ENCODE data around the gene INA. TPM values are rescaled to one million over a fixed set of nuclear protein-coding genes. Genes with fewer than 3 reads are reported as not detected.

INA gene
- polyA plus RNA-seq, 3 donors = not detected

GRCh38 chr10:103232772-103233488 lies 44.0 kb upstream of the INA start:
- peaks cover 0 to 5% (median 0%) of the 10 kb centered on the region in 3 donors for H3K27me3 Mint-ChIP-seq (ENCODE audit: low read depth in 3 of 3)
- H3K27ac Mint-ChIP-seq = peak overlapping the region in 2 of 7 donors; percentile 21 to 41
- no peak for DNase-seq
- no peaks in the 10 kb centered on the region for H4K20me1 ChIP-seq (ENCODE audit: insufficient read depth, low read length)
- no peak overlapping the region for H3K4me3 Mint-ChIP-seq
- no peaks in the 10 kb centered on the region for H3K36me3 Mint-ChIP-seq
- no peak overlapping the region for H2AFZ ChIP-seq (ENCODE audit: insufficient read depth, low read depth, low read length, poor library complexity, severe bottlenecking)
- H3K4me2 ChIP-seq (replicated peaks; ENCODE audit: extremely low read depth, low read length, poor library complexity, severe bottlenecking) = no peak overlapping the region
- no peaks in the 10 kb centered on the region for H3K79me2 ChIP-seq (ENCODE audit: insufficient read depth, low read length)
- no peak overlapping the region for H3K27ac ChIP-seq (ENCODE audit: low read depth in 1 of 2, low read length in 2 of 2)
- no peak overlapping the region for H3K9ac ChIP-seq (ENCODE audit: insufficient read depth, low read length, poor library complexity, severe bottlenecking)
- 41% methylated on average over 3 of the region's 7 CpGs for WGBS (ENCODE audit: insufficient coverage)
- H3K4me3 ChIP-seq (replicated peaks in 1 of 3; ENCODE audit: low read depth in 2 of 3, low read length in 3 of 3) = no peak overlapping the region
- H3K27me3 ChIP-seq (ENCODE audit: control insufficient read depth in 2 of 2, insufficient read depth in 2 of 2, low read length in 2 of 2) = no peaks in the 10 kb centered on the region
- H3K9me3 ChIP-seq (replicated peaks in 1 of 2; ENCODE audit: control insufficient read depth in 1 of 2, insufficient read depth in 1 of 2, low read length in 2 of 2) = no peaks in the 10 kb centered on the region
- intact Hi-C loops (cut with micrococcal nuclease) = no loop called here
- H3K4me1 ChIP-seq (ENCODE audit: control insufficient read depth in 1 of 2, insufficient read depth in 2 of 2, low read length in 2 of 2) = peaks cover 22 to 32% of the 10 kb centered on the region in 2 donors
- no peak for TF ChIP-seq CTCF (IDR thresholded peaks at IDR 0.05)
- H3K9me3 Mint-ChIP-seq = no peaks in the 10 kb centered on the region
- no peaks in the 10 kb centered on the region for H3K36me3 ChIP-seq (replicated peaks in 1 of 2; ENCODE audit: control insufficient read depth in 1 of 2, insufficient read depth in 2 of 2, low read length in 2 of 2)
- peaks cover 30% of the 10 kb centered on the region for H3K4me1 Mint-ChIP-seq

GRCh38 chr10:103235775-103236174 lies 41.2 kb upstream of the INA start:
- Histone ChIP-seq H3K79me2 (ENCODE audit: insufficient read depth, low read length) (no peaks in the 10 kb centered on the region), H3K27me3 (ENCODE audit: control insufficient read depth in 2 of 2, insufficient read depth in 2 of 2, low read length in 2 of 2) (no peaks in the 10 kb centered on the region), H4K20me1 (ENCODE audit: insufficient read depth, low read length) (no peaks in the 10 kb centered on the region), H3K9me3 (replicated peaks in 1 of 2; ENCODE audit: control insufficient read depth in 1 of 2, insufficient read depth in 1 of 2, low read length in 2 of 2) (no peaks in the 10 kb centered on the region), H3K36me3 (replicated peaks in 1 of 2; ENCODE audit: control insufficient read depth in 1 of 2, insufficient read depth in 2 of 2, low read length in 2 of 2) (no peaks in the 10 kb centered on the region), H3K9ac (ENCODE audit: insufficient read depth, low read length, poor library complexity, severe bottlenecking) (no peak overlapping the region), H2AFZ (ENCODE audit: insufficient read depth, low read depth, low read length, poor library complexity, severe bottlenecking) (no peak overlapping the region), H3K27ac (ENCODE audit: low read depth in 1 of 2, low read length in 2 of 2) (no peak overlapping the region), H3K4me1 (ENCODE audit: control insufficient read depth in 1 of 2, insufficient read depth in 2 of 2, low read length in 2 of 2) (peaks cover 29 to 34% of the 10 kb centered on the region in 2 donors), H3K4me2 (replicated peaks; ENCODE audit: extremely low read depth, low read length, poor library complexity, severe bottlenecking) (no peak overlapping the region), H3K4me3 (replicated peaks in 1 of 3; ENCODE audit: low read depth in 2 of 3, low read length in 3 of 3) (no peak overlapping the region)
- WGBS (ENCODE audit: insufficient coverage) = 89% methylated on average over 1 of the region's 2 CpGs
- intact Hi-C loops (cut with micrococcal nuclease) = no loop called here
- Mint-ChIP-seq H3K27me3 (ENCODE audit: low read depth in 3 of 3) (peaks cover 0 to 5% (median 0%) of the 10 kb centered on the region in 3 donors), H3K9me3 (no peaks in the 10 kb centered on the region), H3K36me3 (no peaks in the 10 kb centered on the region), H3K4me1 (peaks cover 33% of the 10 kb centered on the region), H3K4me3 (no peak overlapping the region), H3K27ac (peak overlapping the region in 1 of 7 donors; percentile 69)
- no peak for TF ChIP-seq CTCF (IDR thresholded peaks at IDR 0.05)
- no peak for DNase-seq
